C4-2B (cell line): ENCODE results near the gene PAK3.

ENCODE experiments used
- H3K27ac ChIP-seq: fragments of 450-650 bp; 2 replicates; pipeline ENCODE4 v1.5.1; 2017
- ZFX ChIP-seq: fragments of 450-650 bp; IDR thresholded peaks from 2 replicates; pipeline ENCODE4 v1.6.1; 2017
- TF ChIP-seq, protein P1 (sequence below): fragments of 450-650 bp; conservative IDR thresholded peaks from 2 replicates; pipeline ENCODE4 v1.5.1; 2017; ENCODE audit warnings: mild to moderate bottlenecking

Gene PAK3

DNA sequence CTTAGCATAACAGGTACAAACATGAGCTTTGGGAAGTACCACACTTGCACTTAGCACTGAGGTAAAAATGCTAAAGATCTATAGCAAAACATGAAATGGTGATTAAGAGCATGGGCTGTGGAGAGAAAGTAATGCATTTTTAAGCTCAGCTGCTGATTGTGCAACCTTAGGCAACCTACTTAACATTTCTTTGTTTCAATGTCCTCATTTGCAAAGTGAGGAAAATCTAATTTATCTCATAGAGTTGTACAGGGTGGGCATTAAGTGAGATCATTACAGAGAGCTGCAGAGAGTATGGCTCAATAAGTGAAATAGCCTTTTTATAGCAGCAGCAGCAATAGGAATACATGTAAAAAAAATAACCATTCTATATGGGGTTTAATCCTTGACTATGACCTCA is 87.0 kb downstream of the PAK3 start:
- TF ChIP-seq, protein P1, sequence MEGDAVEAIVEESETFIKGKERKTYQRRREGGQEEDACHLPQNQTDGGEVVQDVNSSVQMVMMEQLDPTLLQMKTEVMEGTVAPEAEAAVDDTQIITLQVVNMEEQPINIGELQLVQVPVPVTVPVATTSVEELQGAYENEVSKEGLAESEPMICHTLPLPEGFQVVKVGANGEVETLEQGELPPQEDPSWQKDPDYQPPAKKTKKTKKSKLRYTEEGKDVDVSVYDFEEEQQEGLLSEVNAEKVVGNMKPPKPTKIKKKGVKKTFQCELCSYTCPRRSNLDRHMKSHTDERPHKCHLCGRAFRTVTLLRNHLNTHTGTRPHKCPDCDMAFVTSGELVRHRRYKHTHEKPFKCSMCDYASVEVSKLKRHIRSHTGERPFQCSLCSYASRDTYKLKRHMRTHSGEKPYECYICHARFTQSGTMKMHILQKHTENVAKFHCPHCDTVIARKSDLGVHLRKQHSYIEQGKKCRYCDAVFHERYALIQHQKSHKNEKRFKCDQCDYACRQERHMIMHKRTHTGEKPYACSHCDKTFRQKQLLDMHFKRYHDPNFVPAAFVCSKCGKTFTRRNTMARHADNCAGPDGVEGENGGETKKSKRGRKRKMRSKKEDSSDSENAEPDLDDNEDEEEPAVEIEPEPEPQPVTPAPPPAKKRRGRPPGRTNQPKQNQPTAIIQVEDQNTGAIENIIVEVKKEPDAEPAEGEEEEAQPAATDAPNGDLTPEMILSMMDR: no peak
- H3K27ac ChIP-seq: no peak overlapping the region

DNA sequence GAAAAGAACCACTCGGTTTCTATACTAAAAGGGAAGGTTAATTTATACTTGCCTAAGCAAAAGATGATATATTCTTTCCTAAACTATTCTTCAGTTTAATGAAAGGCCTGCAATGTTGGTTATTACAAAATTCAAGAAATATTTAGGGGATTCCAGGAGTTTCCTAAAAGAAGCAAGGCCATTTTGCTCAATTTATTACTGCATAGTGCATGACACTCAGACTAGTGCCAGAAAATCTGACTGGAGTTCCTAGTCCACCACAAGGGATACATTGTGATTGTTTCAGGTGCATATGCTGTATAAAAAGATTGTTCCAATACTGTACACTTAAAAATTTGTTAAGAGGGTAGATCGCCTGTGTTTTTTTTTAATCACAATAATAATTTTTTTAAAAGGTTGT is 95.6 kb downstream of the PAK3 start:
- TF ChIP-seq, protein P1: no peak
- no peak for TF ChIP-seq ZFX
- no peak overlapping the region for H3K27ac ChIP-seq

DNA sequence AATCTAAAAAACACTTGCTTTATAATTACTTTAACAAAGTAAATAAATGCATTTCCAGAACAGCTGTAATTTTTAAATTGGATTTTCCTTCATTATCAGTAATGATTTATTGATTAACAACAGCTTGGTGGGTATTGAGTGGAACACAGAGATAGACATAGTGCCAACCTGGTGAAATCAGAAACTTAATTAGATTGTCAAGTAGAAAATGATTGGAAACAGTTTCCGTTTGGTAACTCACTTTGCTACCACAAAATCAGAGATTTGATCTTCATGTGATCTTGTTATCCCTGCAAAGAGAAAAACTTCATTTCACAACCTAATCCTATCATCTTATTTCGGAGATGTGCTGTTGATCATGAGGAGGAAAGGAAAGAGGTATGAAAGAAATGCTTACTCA is 103.5 kb downstream of the PAK3 start:
- H3K27ac ChIP-seq: no peak overlapping the region
- TF ChIP-seq, protein P1: no peak
- TF ChIP-seq ZFX: no peak

DNA sequence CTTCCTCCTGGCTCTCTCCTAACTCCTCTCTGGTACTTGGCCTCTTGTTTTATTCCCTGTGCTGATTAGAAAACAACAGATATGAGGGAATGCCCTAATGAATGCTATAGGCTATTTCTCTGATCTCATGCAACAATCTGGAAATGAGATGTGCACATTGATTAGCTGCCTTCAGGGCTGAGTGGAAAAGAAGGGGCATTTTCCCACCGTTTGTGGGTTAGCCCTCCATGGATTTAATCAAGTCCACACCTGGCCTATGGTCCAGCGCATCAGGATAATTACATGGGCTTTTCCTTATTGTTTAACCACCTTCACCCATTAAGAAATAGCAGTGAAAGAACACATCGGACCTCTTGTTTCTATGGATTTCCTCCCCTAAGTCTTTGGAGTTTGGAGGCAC is 104.3 kb downstream of the PAK3 start:
- no peak overlapping the region for H3K27ac ChIP-seq
- TF ChIP-seq ZFX: no peak
- TF ChIP-seq, protein P1: no peak

DNA sequence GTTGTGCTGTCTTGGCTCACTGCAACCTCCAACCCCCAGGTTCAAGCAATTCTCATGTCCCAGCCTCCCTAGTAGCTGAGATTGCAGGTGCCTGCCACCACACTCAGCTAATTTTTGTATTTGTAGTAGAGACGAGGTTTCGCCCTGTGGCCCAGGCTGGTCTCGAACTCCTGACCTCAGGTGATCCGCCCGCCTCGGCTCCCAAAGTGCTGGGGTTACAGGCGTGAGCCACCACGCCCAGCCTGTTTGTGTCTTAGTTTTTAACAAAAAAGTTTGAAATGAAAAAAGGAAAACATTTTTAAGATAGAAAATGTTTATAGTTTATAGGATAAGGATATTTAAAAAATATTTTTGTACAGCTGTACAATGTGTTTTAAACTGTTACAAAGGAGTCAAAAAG is 111.9 kb downstream of the PAK3 start:
- no peak for TF ChIP-seq ZFX
- TF ChIP-seq, protein P1: no peak
- H3K27ac ChIP-seq: no peak overlapping the region

DNA sequence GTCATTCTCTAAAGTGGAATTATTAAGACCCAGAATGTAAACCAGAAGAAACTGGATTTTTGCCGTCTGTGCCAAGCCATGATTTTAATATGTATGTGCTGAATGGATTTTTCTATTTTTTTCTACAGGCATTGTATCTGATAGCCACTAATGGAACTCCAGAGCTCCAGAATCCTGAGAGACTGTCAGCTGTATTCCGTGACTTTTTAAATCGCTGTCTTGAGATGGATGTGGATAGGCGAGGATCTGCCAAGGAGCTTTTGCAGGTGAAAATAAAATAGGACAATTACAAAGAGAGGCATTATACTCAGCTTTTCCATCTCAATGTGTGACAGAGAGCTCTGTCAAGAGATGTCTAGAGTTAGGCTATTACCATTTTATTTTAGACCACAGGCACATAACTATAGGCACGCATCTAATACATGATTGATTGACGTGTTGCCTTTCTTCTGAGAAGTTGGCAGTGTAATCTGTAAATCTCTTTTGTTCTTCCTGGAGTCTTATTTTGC is 120.4 kb downstream of the PAK3 start:
- TF ChIP-seq, protein P1: no peak
- TF ChIP-seq ZFX: no peak
- no peak overlapping the region for H3K27ac ChIP-seq

DNA sequence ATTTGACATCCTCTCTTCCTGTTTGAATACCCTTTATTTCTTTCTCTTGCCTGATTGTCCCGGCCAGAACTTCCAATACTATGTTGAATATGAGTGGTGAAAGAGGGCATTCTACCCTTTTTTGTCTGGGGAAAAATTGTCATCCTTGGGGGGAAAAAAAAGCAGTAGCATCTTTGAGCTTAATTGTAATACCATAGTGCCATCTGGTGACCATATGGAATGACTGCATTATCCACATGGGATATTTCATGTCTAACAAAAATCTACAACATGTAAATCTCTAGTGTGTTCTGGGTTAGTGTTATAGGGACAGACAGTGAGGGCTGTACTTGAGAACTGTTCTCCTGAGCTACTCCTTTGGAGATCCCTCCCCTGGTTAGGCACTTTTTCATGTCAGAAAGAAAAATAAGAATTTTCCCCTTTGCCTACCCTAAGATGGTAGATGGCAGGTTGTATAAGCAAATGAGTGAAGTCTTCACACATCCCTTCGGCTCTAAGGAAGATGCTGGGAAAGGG is 148.3 kb downstream of the PAK3 start:
- H3K27ac ChIP-seq: no peak overlapping the region
- no peak for TF ChIP-seq ZFX
- TF ChIP-seq, protein P1: peak; percentile 54
